GM23338 (cell line): ENCODE data around the gene ACY1. TPM values are rescaled to one million over a fixed set of nuclear protein-coding genes. Genes with fewer than 3 reads are reported as not detected.

Experiments used
- ATAC-seq: fragments of 200-7000 bp; cut with Tn5 transposase; 3 replicates; pipeline ENCODE4 v1.9.1; 2020
- DNase-seq: peaks from one replicate; pipeline ENCODE4 v3.0.0-alpha.2; 2015; ENCODE audit warnings: low spot score
- H2AFZ ChIP-seq: fragments of 200-600 bp; sonication (generic); 2 replicates; pipeline ENCODE4 v1.8.0; 2016; ENCODE audit warnings: antibody characterized with exemption, mild to moderate bottlenecking, moderate library complexity
- H3F3A ChIP-seq: fragments of 200-600 bp; sonication (generic); replicated peaks from 2 replicates; pipeline ENCODE4 v1.8.0; 2017; ENCODE audit warnings: antibody characterized with exemption, mixed run types, low read depth
- H3K27ac ChIP-seq: fragments of 200-600 bp; sonication (generic); 2 replicates; pipeline ENCODE4 v1.6.1; 2016; ENCODE audit warnings: low read depth
- H3K27me3 ChIP-seq: fragments of 200-600 bp; sonication (generic); 2 replicates; pipeline ENCODE4 v1.8.0; 2016; ENCODE audit warnings: mild to moderate bottlenecking, mixed run types, moderate library complexity; ENCODE audit not compliant: insufficient read depth
- H3K36me3 ChIP-seq: fragments of 200-600 bp; sonication (generic); 2 replicates; pipeline ENCODE4 v1.8.0; 2016; ENCODE audit warnings: mild to moderate bottlenecking; ENCODE audit not compliant: insufficient read depth
- H3K4me1 ChIP-seq: fragments of 200-600 bp; sonication (generic); 2 replicates; pipeline ENCODE4 v1.8.0; 2016; ENCODE audit warnings: mild to moderate bottlenecking, moderate library complexity; ENCODE audit not compliant: insufficient read depth
- H3K4me2 ChIP-seq: fragments of 200-600 bp; sonication (generic); 2 replicates; pipeline ENCODE4 v1.7.1; 2017; ENCODE audit warnings: mixed run types
- H3K4me3 ChIP-seq: fragments of 200-600 bp; sonication (generic); 2 replicates; pipeline ENCODE4 v1.6.1; 2016; ENCODE audit warnings: mixed run types
- H3K79me2 ChIP-seq: fragments of 200-600 bp; sonication (generic); replicated peaks from 2 replicates; pipeline ENCODE4 v1.8.0; 2017; ENCODE audit warnings: mild to moderate bottlenecking; ENCODE audit not compliant: insufficient read depth
- H3K9me2 ChIP-seq: fragments of 200-600 bp; sonication (generic); 2 replicates; pipeline ENCODE4 v1.8.0; 2017; ENCODE audit not compliant: insufficient read depth
- H4K20me1 ChIP-seq: fragments of 200-600 bp; sonication (generic); replicated peaks from 2 replicates; pipeline ENCODE4 v1.8.0; 2017; ENCODE audit warnings: mild to moderate bottlenecking; ENCODE audit not compliant: insufficient read depth
- H3K27ac Mint-ChIP-seq: 2 replicates; pipeline ENCODE4 v1.8.0; 2020; ENCODE audit warnings: inconsistent platforms, mild to moderate bottlenecking, moderate library complexity, mixed read lengths
- H3K27me3 Mint-ChIP-seq: 3 replicates; pipeline ENCODE4 v1.8.0; 2022; ENCODE audit warnings: low read depth, mild to moderate bottlenecking, moderate library complexity, mixed read lengths, inconsistent platforms; ENCODE audit not compliant: insufficient read depth, poor library complexity
- H3K36me3 Mint-ChIP-seq: 3 replicates; pipeline ENCODE4 v1.8.0; 2021; ENCODE audit warnings: low read depth, mild to moderate bottlenecking, inconsistent platforms, moderate library complexity, mixed read lengths
- H3K4me1 Mint-ChIP-seq: 3 replicates; pipeline ENCODE4 v1.8.0; 2020; ENCODE audit warnings: mild to moderate bottlenecking, inconsistent platforms, mixed read lengths
- H3K4me3 Mint-ChIP-seq: 3 replicates; pipeline ENCODE4 v1.8.0; 2021; ENCODE audit warnings: moderate library complexity, mild to moderate bottlenecking, inconsistent platforms, mixed read lengths
- H3K9me3 Mint-ChIP-seq: 3 replicates; pipeline ENCODE4 v1.8.0; 2020; ENCODE audit warnings: moderate library complexity, mild to moderate bottlenecking, inconsistent platforms, mixed read lengths
- CTCF ChIP-seq, 2 experiments: fragments of 200-600 bp in 1 of 2; sonication (generic) in 1 of 2; conservative IDR thresholded peaks; 2 replicates each; pipeline versions ENCODE4 v1.5.1 to v1.6.1; 2016 to 2017; ENCODE audit warnings: antibody characterized with exemption in 2 of 2, low read depth in 2 of 2, mild to moderate bottlenecking in 2 of 2, moderate library complexity in 1 of 2
- REST ChIP-seq: IDR thresholded peaks from one replicate; pipeline ENCODE4 v1.6.1; 2018; ENCODE audit warnings: antibody characterized with exemption; ENCODE audit not compliant: unreplicated experiment
- STAT1 ChIP-seq: IDR thresholded peaks from one replicate; pipeline ENCODE4 v1.6.1; 2016; ENCODE audit warnings: antibody characterized with exemption; ENCODE audit not compliant: unreplicated experiment
- polyA plus RNA-seq: library from polyadenylated mRNA; unstranded; fragments of >200 nt; fragmentation: Nextera tagmentation; extraction: Ambion mirVana; gene quantifications from 2 replicates; pipeline ENCODE4 v1.2.1, GENCODE V29; 2016
- total RNA-seq: library from RNA; depleted of rRNA; stranded (reverse); fragments of >200 nt; shearing (Covaris generic); gene quantifications from 2 replicates; pipeline ENCODE4 v1.2.3, GENCODE V29; 2014

The ACY1 gene
- total and polyA plus RNA-seq, 2 experiments from 2014 or later = 38.4 to 62.8 TPM

GRCh38 chr3:51974963-51975851 is 8.1 kb upstream of the ACY1 start, which contains the start of gene ABHD14A (continued):
- TF ChIP-seq REST = no peak
- TF ChIP-seq CTCF (conservative IDR thresholded peaks at IDR 0.05; ENCODE audit: low read depth in 2 of 2) = no peak

- Mint-ChIP-seq H3K36me3 (no peaks in the 10 kb centered on the region; the same call in 2 of the 3 replicates), H3K4me3 (peak overlapping the region; percentile 66), H3K9me3 (no peaks in the 10 kb centered on the region; the same call in 2 of the 3 replicates), H3K4me1 (peaks cover 14% of the 10 kb centered on the region), H3K27ac (no peak overlapping the region), H3K27me3 (peaks cover 35% of the 10 kb centered on the region)
- Histone ChIP-seq H4K20me1 (no peaks in the 10 kb centered on the region), H3K4me3 (peak overlapping the region; percentile 79), H3K4me2 (peak overlapping the region; percentile 91), H3K4me1 (peaks cover 17% of the 10 kb centered on the region), H3K27ac (no peak overlapping the region), H3K79me2 (no peaks in the 10 kb centered on the region), H3K27me3 (peaks cover 38% of the 10 kb centered on the region), H3K36me3 (no peaks in the 10 kb centered on the region), H3F3A (peaks cover 24% of the 10 kb centered on the region), H3K9me2 (no peaks in the 10 kb centered on the region), H2AFZ (0 out of 2 replicates have a peak overlapping the region, but pooled peaks have one; percentile 96)
- TF ChIP-seq STAT1 (no peak), CTCF (conservative IDR thresholded peaks at IDR 0.05; ENCODE audit: low read depth in 2 of 2) (peak in 1 of 2 experiments; percentile 34; a peak in 2 of 4 replicates)
- DNase-seq = peak; percentile 78
- peak; percentile 2; the same call in 2 of the 3 replicates for ATAC-seq
Observed at GRCh38 chr3:51975852-51976549, 7.3 kb upstream of the ACY1 start.
